Fibroblast of pulmonary artery (primary cell): ENCODE measurements around the gene PCNT.
A peak's percentile ranks its signal among the peaks of the same experiment; 100 is the strongest.

Experiments
- DNase-seq: peaks from one replicate; pipeline ENCODE4 v3.0.0-alpha.2; 2010; ENCODE audit warnings: low read depth
- H3K4me3 ChIP-seq: replicated peaks from 2 replicates; pipeline ENCODE4 v1.5.1; 2011; ENCODE audit warnings: low read depth, mild to moderate bottlenecking, control low read depth, low read length, moderate library complexity
- CTCF ChIP-seq: IDR thresholded peaks from 2 replicates; pipeline ENCODE4 v1.5.1; 2011; ENCODE audit warnings: mild to moderate bottlenecking, control low read depth, low read length, inconsistent platforms; ENCODE audit errors: missing control alignments

PCNT gene

GRCh38 chr21:46390603-46391545 lies 66.9 kb downstream of the PCNT start:
- TF ChIP-seq CTCF: no peak
- no peak overlapping the region for H3K4me3 ChIP-seq
- no peak for DNase-seq

- no peak overlapping the region for H3K4me3 ChIP-seq
- no peak for TF ChIP-seq CTCF
- no peak for DNase-seq
Measured at GRCh38 chr21:46391773-46392172, 67.8 kb downstream of the PCNT start.

GRCh38 chr21:46392921-46393320 lies 69.0 kb downstream of the PCNT start:
- peak; percentile 62 for DNase-seq
- TF ChIP-seq CTCF: no peak
- no peak overlapping the region for H3K4me3 ChIP-seq

GRCh38 chr21:46393451-46393940 lies 69.5 kb downstream of the PCNT start:
- TF ChIP-seq CTCF: no peak
- DNase-seq: no peak

GRCh38 chr21:46393941-46394594 lies 70.1 kb downstream of the PCNT start:
- DNase-seq: no peak
- no peak for TF ChIP-seq CTCF

More at GRCh38 chr21:46393451-46393940, 69.5 kb downstream of the PCNT start:
- H3K4me3 ChIP-seq: no peak overlapping the region

GRCh38 chr21:46394595-46395104 lies 70.7 kb downstream of the PCNT start:
- TF ChIP-seq CTCF: no peak
- no peak for DNase-seq
- H3K4me3 ChIP-seq: no peak overlapping the region

More at GRCh38 chr21:46393941-46394594, 70.1 kb downstream of the PCNT start:
- no peak overlapping the region for H3K4me3 ChIP-seq
